HUES48 (cell line): ENCODE data around the gene HPX.
A peak's percentile ranks its signal among the peaks of the same experiment; 100 is the strongest.

Source experiments
- H3K27ac ChIP-seq: one replicate; pipeline ENCODE4 v1.7.0; 2013; ENCODE audit warnings: low read depth, low read length, inconsistent platforms
- H3K27me3 ChIP-seq: 2 replicates; pipeline ENCODE4 v1.6.1; 2013; ENCODE audit warnings: mild to moderate bottlenecking, low read length; ENCODE audit not compliant: control insufficient read depth, insufficient read depth
- H3K36me3 ChIP-seq: 2 replicates; pipeline ENCODE4 v1.6.1; 2013; ENCODE audit warnings: low read length; ENCODE audit not compliant: control insufficient read depth, insufficient read depth
- H3K4me1 ChIP-seq: 2 replicates; pipeline ENCODE4 v1.6.1; 2013; ENCODE audit warnings: mild to moderate bottlenecking, low read length; ENCODE audit not compliant: control insufficient read depth, insufficient read depth
- H3K4me3 ChIP-seq: 2 replicates; pipeline ENCODE4 v1.5.1; 2013; ENCODE audit warnings: mild to moderate bottlenecking, low read depth, low read length
- H3K9ac ChIP-seq: 2 replicates; pipeline ENCODE4 v1.6.1; 2013; ENCODE audit warnings: mild to moderate bottlenecking, low read depth, low read length, moderate library complexity
- H3K9me3 ChIP-seq: 2 replicates; pipeline ENCODE4 v1.6.1; 2013; ENCODE audit warnings: low read length; ENCODE audit not compliant: control insufficient read depth, insufficient read depth

HPX gene

GRCh38 chr11:6417907-6418556, 22.8 kb downstream of the HPX start:
- H3K4me1 ChIP-seq: peaks cover 3% of the 10 kb centered on the region; the same call in 1 of the 2 replicates
- peaks cover 18% of the 10 kb centered on the region for H3K27me3 ChIP-seq
- 0 out of 2 replicates have a peak overlapping the region, but pooled peaks have one; percentile 43 for H3K9ac ChIP-seq
- no peaks in the 10 kb centered on the region for H3K9me3 ChIP-seq
- H3K27ac ChIP-seq: no peak overlapping the region
- peak overlapping the region; percentile 85 for H3K4me3 ChIP-seq
- no peaks in the 10 kb centered on the region for H3K36me3 ChIP-seq

GRCh38 chr11:6415797-6416196, 25.0 kb downstream of the HPX start:
- no peak overlapping the region for H3K27ac ChIP-seq
- H3K4me3 ChIP-seq: no peak overlapping the region
- H3K36me3 ChIP-seq: no peaks in the 10 kb centered on the region
- peaks cover 3% of the 10 kb centered on the region; the same call in 1 of the 2 replicates for H3K4me1 ChIP-seq
- no peak overlapping the region for H3K9ac ChIP-seq
- no peaks in the 10 kb centered on the region for H3K9me3 ChIP-seq
- peaks cover 17% of the 10 kb centered on the region for H3K27me3 ChIP-seq

GRCh38 chr11:6414874-6415328, 25.9 kb downstream of the HPX start:
- Histone ChIP-seq H3K9me3 (no peaks in the 10 kb centered on the region), H3K4me3 (no peak overlapping the region), H3K27ac (no peak overlapping the region), H3K27me3 (peaks cover 8% of the 10 kb centered on the region), H3K9ac (no peak overlapping the region), H3K36me3 (peaks cover 5% of the 10 kb centered on the region; the same call in 1 of the 2 replicates), H3K4me1 (peaks cover 3% of the 10 kb centered on the region; the same call in 1 of the 2 replicates)

GRCh38 chr11:6413791-6414201, 27.0 kb downstream of the HPX start:
- H3K27me3 ChIP-seq: no peaks in the 10 kb centered on the region; the same call in 1 of the 2 replicates
- H3K4me1 ChIP-seq: peaks cover 3% of the 10 kb centered on the region; the same call in 1 of the 2 replicates
- no peak overlapping the region for H3K4me3 ChIP-seq
- no peaks in the 10 kb centered on the region for H3K9me3 ChIP-seq
- H3K36me3 ChIP-seq: peaks cover 5% of the 10 kb centered on the region; the same call in 1 of the 2 replicates
- H3K9ac ChIP-seq: no peak overlapping the region
- no peak overlapping the region for H3K27ac ChIP-seq

- peaks cover 5% of the 10 kb centered on the region; the same call in 1 of the 2 replicates for H3K36me3 ChIP-seq
- no peak overlapping the region for H3K27ac ChIP-seq
- H3K4me1 ChIP-seq: no peaks in the 10 kb centered on the region
- H3K9ac ChIP-seq: no peak overlapping the region
- H3K27me3 ChIP-seq: no peaks in the 10 kb centered on the region
- H3K4me3 ChIP-seq: no peak overlapping the region
- H3K9me3 ChIP-seq: no peaks in the 10 kb centered on the region
These were observed 29.2 kb downstream of the HPX start for GRCh38 chr11:6411594-6412031.

- no peaks in the 10 kb centered on the region for H3K4me1 ChIP-seq
- peaks cover 5% of the 10 kb centered on the region; the same call in 1 of the 2 replicates for H3K36me3 ChIP-seq
- no peak overlapping the region for H3K27ac ChIP-seq
- H3K4me3 ChIP-seq: no peak overlapping the region
- no peak overlapping the region for H3K9ac ChIP-seq
- H3K9me3 ChIP-seq: no peaks in the 10 kb centered on the region
- no peaks in the 10 kb centered on the region for H3K27me3 ChIP-seq
These were observed 29.9 kb downstream of the HPX start for GRCh38 chr11:6410695-6411430.

GRCh38 chr11:6406370-6406769, 34.4 kb downstream of the HPX start:
- no peak overlapping the region for H3K9ac ChIP-seq
- no peak overlapping the region for H3K27ac ChIP-seq
- no peaks in the 10 kb centered on the region for H3K9me3 ChIP-seq
- H3K36me3 ChIP-seq: peaks cover 5% of the 10 kb centered on the region; the same call in 1 of the 2 replicates
- H3K4me3 ChIP-seq: no peak overlapping the region
- H3K27me3 ChIP-seq: no peaks in the 10 kb centered on the region
- peaks cover 11% of the 10 kb centered on the region; the same call in 1 of the 2 replicates for H3K4me1 ChIP-seq

GRCh38 chr11:6405846-6406245, 34.9 kb downstream of the HPX start:
- Histone ChIP-seq H3K4me1 (peaks cover 11% of the 10 kb centered on the region; the same call in 1 of the 2 replicates), H3K27ac (no peak overlapping the region), H3K9ac (no peak overlapping the region), H3K27me3 (no peaks in the 10 kb centered on the region), H3K9me3 (no peaks in the 10 kb centered on the region), H3K36me3 (peaks cover 5% of the 10 kb centered on the region; the same call in 1 of the 2 replicates), H3K4me3 (no peak overlapping the region)

GRCh38 chr11:6405052-6405667, 35.6 kb downstream of the HPX start:
- peaks cover 5% of the 10 kb centered on the region; the same call in 1 of the 2 replicates for H3K36me3 ChIP-seq
- H3K9ac ChIP-seq: no peak overlapping the region
- H3K27me3 ChIP-seq: no peaks in the 10 kb centered on the region
- H3K4me3 ChIP-seq: no peak overlapping the region
- peaks cover 11% of the 10 kb centered on the region; the same call in 1 of the 2 replicates for H3K4me1 ChIP-seq
- H3K9me3 ChIP-seq: no peaks in the 10 kb centered on the region
- peak overlapping the region; percentile 31 for H3K27ac ChIP-seq

GRCh38 chr11:6404342-6405051, 36.3 kb downstream of the HPX start:
- Histone ChIP-seq H3K4me1 (peaks cover 11% of the 10 kb centered on the region; the same call in 1 of the 2 replicates), H3K9ac (no peak overlapping the region), H3K27ac (peak overlapping the region; percentile 31), H3K9me3 (no peaks in the 10 kb centered on the region), H3K4me3 (no peak overlapping the region), H3K36me3 (peaks cover 4% of the 10 kb centered on the region; the same call in 1 of the 2 replicates), H3K27me3 (no peaks in the 10 kb centered on the region)
